AG10803 (cell line): ENCODE measurements around the gene UNKL.

Experiments
- DNase-seq: peaks from one replicate; pipeline ENCODE4 v3.0.0; 2010; ENCODE audit warnings: low read depth
- H3K4me3 ChIP-seq: 2 replicates; pipeline ENCODE4 v1.5.1; 2011; ENCODE audit warnings: mild to moderate bottlenecking, low read length, control low read depth
- CTCF ChIP-seq: conservative IDR thresholded peaks from 2 replicates; pipeline ENCODE4 v1.5.1; 2011; ENCODE audit warnings: mild to moderate bottlenecking, low read length, control low read depth, inconsistent platforms

The UNKL gene

GRCh38 chr16:1434644-1435592 is 20.4 kb upstream of the UNKL start:
- no peak for TF ChIP-seq CTCF
- DNase-seq, result no peak
- H3K4me3 ChIP-seq, result no peak overlapping the region

- no peak for TF ChIP-seq CTCF
- no peak for DNase-seq
- H3K4me3 ChIP-seq, result no peak overlapping the region
These were observed 19.3 kb upstream of the UNKL start for GRCh38 chr16:1433756-1434155.

- no peak overlapping the region for H3K4me3 ChIP-seq
- no peak for DNase-seq
- no peak for TF ChIP-seq CTCF
These were observed 18.7 kb upstream of the UNKL start for GRCh38 chr16:1433263-1433560.

- no peak overlapping the region for H3K4me3 ChIP-seq
- DNase-seq, result no peak
- TF ChIP-seq CTCF, result no peak
These were observed 18.1 kb upstream of the UNKL start for GRCh38 chr16:1432388-1433262.

GRCh38 chr16:1431497-1432270 is 17.2 kb upstream of the UNKL start:
- DNase-seq, result no peak
- H3K4me3 ChIP-seq, result no peak overlapping the region
- TF ChIP-seq CTCF, result no peak

- no peak within 1 kb of the TSS for H3K4me3 ChIP-seq
- no peak for DNase-seq
- TF ChIP-seq CTCF, result no peak
These were observed 16.4 kb upstream of the UNKL start, which contains the start of gene PERCC1 for GRCh38 chr16:1430759-1431496. Gene PERCC1 (plus strand): TSS chr16:1431078. CDS start chr16:1432594, 1,516 bp downstream.
